ENCODE measurements around the gene HNRNPH3.
A peak's percentile ranks its signal among the peaks of the same experiment; 100 is the strongest.
"Not testable (repeated sequence)": the region's sequence is repeated elsewhere in the genome, so short reads cannot be mapped to it uniquely, and the experiment has no call there.

HNRNPH3 gene, protein sequence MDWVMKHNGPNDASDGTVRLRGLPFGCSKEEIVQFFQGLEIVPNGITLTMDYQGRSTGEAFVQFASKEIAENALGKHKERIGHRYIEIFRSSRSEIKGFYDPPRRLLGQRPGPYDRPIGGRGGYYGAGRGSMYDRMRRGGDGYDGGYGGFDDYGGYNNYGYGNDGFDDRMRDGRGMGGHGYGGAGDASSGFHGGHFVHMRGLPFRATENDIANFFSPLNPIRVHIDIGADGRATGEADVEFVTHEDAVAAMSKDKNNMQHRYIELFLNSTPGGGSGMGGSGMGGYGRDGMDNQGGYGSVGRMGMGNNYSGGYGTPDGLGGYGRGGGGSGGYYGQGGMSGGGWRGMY

DNA sequence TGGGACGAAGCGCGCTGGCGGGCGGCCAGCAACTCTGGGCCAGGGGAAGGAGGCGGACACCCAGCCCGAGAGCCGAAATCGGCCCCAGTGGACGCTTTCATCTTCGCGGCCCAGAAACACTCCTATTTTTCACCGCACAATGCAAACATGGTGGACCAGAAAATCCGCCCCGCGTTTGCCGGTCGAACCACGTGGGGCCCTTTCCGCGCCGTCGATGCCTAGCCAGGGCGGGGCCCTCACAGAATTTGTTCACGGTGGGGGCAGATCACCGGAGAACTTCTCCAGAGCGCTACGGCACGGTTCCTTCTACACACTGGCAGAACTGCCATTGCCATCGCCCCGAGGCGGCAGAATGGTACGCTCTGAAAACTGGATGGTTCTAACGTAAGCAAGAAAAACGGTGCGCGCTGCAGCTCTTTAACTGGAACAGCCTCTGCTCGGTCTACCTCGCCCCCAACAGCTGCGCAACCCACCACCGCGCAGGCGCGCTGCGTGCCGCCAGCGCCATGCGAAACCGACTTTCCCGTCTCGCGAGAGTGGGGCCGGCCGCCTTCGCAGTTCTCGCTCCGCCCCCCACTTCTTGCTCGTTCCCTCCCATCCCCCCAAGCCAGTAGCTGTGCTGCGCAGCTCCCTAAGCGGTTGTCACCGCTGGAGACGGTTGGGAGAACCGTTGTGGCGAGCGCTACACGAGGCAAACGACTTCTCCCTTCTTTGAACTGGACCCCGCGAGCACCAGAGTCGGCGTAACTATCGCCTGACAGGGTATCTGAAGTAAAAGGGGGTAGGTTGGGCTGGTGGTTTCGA, at the start of gene HNRNPH3:
Gene HNRNPH3, plus strand, starts transcription at position 610 of the 804 bp plus-strand sequence. CDS start 5,158 bp downstream, outside the sequence.
- peak; percentile 98 for DNase-seq

GRCh38 chr10:68284062-68285001, 47.5 kb upstream of the HNRNPH3 start:
- DNase-seq, result no peak

- no peak for DNase-seq
These were observed 43.1 kb upstream of the HNRNPH3 start for GRCh38 chr10:68288717-68289116.

DNA sequence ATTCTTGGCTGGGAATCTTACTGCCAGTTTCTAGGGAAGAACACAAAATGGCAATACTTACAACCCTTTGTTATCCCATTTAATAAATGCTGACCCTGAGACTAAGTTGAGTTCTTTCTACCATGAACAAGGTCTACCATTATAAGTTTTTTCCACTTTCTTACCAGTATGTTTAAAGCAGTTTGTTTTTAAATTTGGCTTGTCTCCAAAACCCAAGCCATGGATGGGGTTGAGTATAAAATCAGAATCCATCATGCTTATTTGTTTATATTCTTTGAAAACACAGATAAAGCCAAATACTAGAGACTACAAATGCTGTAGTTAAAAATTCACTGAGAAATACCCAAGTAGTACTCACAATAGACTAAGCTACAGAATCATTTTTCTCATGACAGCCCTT, 41.1 kb upstream of the HNRNPH3 start:
- no peak for DNase-seq

- DNase-seq, result no peak
These were observed 34.8 kb upstream of the HNRNPH3 start for GRCh38 chr10:68296843-68297663.

GRCh38 chr10:68301301-68301700, 30.6 kb upstream of the HNRNPH3 start:
- DNase-seq, result no peak

DNA sequence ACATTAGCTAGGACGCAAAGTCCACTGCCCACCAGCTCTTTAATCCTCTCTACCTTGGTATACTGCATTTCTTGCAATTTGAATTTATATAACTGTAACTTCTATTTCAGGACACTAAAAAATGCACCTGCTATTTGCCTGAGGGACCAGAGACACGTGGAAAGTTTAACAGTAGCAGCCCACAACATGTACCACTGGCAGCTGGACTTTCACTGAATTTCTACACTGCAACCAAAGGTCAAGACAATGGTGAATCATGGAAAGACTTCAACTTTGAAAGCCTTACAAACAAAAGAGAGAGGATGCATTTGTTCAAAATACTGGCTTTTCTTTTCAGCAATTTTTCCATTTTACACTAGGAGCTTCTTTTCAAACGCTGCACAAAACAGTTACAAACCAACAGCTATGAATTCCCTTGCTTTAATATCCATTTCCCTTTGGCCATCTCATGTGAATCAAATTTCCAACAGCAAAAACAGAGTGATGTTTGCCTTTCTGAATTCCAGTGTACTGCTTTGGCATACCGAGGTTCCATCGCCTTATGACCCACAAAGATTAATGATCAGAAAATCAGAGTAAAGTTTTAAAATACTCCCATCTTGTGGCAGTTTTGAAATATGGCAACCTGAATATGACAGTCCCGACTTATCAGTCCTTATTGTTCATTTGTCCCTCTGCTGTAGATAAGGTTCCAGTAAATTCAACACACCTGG, 29.9 kb upstream of the HNRNPH3 start:
- peak in 1 of 2 donors; percentile 38 for DNase-seq

GRCh38 chr10:68302503-68302823, 29.4 kb upstream of the HNRNPH3 start:
- DNase-seq, result no peak

- no peak for DNase-seq
These were observed 29.0 kb upstream of the HNRNPH3 start for GRCh38 chr10:68302871-68303270.

- DNase-seq, result no peak
These were observed 27.9 kb upstream of the HNRNPH3 start for GRCh38 chr10:68303849-68304412.

DNA sequence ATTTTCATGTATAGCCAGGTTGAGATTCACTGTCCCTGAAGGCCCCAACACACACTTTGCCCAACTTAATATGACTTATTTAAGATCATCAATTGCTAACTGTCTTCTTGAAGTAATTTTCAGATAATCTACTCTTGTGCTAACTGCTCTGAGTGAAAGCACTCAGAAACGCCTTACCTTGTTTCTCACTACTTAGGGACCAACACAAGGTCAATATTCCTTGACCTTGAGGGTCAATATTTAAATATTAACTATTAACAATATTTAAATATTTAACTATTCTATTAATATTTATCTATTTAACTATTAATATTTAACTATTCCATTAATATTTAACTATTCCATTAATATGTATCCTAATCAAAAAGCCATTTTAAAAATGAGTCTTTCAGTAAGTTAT, 26.0 kb upstream of the HNRNPH3 start:
- DNase-seq, result no peak

- DNase-seq, result no peak
These were observed 21.3 kb upstream of the HNRNPH3 start for GRCh38 chr10:68310531-68310930.

- not testable (repeated sequence) for DNase-seq
These were observed 16.9 kb upstream of the HNRNPH3 start for GRCh38 chr10:68314930-68315329.

GRCh38 chr10:68315582-68315981, 16.3 kb upstream of the HNRNPH3 start:
- no peak for DNase-seq

DNA sequence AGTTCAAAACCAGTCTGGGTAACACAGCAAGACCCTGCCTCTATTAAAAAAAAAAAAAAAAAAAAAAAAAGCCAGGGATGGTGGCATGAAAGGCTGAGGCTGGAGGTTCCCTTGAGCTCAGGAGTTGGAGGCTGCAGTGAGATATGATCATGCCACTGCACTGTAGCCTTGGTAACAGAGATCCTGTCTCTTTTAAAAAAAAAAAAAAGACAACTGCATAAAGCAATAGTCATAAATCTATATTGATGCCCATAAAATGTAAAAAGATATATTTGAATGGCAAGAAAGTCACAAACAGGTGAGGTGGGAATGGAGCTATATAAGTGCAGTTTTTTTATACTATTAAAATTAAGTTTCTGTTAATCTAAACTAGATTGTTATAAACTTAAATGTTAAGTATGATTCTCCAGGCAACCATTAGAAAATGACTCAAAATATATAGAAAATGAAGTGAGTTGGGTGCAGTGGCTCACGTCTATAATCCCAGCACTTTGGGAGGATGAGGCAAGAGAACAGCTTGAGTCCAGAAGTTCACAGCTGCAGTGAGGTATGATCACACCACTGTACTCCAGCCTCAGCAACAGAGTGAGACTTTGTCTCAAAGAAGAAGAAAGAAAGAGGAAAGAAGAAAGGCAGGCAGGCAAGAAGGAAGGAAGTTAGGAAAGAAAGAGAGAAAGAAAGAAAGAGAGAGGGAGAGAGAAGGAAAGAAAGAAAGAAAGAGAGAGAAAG, 13.4 kb upstream of the HNRNPH3 start:
- DNase-seq, result no peak

- DNase-seq, result not testable (repeated sequence)
These were observed 7.5 kb upstream of the HNRNPH3 start for GRCh38 chr10:68324396-68324795.

- DNase-seq, result no peak
These were observed 3.7 kb upstream of the HNRNPH3 start for GRCh38 chr10:68327889-68328786.

DNA sequence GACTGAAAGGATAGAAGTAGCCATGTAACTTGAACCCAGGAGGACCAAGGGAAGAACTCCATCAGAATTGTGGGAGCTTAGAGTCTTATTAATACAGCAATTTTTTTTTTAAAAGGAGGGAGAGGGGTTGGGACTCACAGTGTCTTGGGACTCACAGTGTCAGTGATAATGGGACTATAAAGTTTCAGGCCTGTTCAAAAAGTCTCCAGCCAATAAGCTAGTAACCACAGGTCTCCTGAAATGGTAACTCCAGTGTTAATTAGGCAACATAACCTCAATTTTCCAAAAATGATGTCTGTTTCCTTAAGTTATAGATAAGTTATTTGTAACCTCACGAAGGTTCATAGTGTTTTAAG, 2.4 kb upstream of the HNRNPH3 start:
- no peak for DNase-seq

DNA sequence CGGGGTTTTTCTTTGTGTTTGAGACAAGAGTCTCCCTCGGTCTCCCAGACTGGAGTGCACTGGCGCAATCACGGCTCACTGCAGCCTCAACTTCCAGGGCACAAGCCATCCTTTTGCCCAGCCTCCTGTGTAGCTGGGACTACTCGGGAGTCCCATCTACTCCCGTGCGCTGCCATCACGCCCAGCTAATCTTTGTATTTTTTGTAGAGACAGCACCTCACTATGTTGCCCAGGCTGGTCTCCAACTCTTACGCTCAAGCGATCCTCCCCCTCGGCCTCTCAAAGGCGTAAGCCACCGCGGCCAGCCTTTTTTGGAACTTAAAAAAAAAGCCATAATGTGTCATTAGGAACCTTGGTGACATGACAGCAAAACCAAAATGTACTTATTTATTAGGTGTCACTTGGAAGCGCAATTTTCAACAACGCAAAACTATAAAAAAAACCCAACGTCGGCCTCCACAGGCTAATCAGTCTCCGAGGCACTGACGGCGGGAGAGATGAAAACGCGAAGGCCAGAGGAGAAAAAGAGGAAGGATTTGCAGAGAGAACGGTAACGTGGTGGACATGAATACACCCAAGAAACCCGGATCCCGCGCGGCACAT, 911 bp upstream of the HNRNPH3 start:
- DNase-seq, result no peak
